GM19452 (cell line): Measurements from ENCODE around the gene ALK.

Source experiments
- ATAC-seq: cut with Tn5 transposase; IDR thresholded peaks from one replicate; pipeline ENCODE4 v1.9.1; 2021; ENCODE audit not compliant: unreplicated experiment

The ALK gene

DNA sequence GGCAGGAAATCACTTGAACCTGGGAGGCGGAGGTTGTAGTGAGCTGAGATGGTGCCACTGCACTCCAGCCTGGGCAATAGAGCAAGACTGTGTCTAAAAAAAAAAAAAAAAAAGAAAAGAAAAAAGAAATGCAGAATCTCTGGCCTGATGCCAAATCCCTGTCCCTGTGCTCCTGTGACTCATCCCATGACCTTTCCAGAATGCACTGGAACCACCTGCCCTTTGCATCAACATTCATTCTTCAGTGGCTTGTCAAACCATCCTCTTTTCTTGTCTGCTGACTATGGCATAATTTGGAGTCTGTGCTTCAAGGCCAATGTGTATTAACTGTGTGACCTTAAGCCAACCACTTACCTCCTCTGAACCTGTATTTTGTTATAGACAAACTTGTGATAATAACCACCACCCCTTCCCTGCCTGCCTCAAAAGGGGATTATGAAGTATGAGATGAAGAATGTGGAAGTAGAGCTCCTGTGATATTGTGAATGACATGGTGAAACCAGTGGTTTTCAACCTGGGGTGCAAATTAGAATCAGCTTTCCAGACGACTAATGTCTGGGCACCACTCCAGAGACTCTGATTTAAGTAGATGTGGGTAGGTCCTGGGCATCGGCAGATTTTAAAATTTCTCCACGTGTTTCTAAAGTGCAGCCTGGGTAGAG, 616.9 kb downstream of the ALK start:
- no peak for ATAC-seq

DNA sequence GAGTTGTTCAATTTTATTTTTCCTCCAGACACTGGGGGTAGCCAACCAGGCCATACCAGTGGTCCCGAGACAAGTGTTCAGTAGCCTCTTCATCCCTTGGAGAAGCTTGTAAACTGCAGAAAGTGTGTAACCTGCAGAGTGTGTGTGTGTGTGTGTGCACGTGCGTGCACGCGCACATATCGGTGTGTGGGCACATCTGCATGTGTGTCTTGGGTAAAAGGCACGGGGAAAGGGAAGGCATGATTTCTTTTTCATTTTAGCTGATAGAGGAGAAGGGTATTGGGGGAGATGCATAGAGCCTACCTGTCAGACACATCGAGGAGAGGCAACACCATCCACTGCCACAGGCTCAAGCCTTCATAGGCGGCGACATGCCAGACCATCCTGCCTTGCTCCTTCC, 624.8 kb downstream of the ALK start:
- ATAC-seq, result no peak

DNA sequence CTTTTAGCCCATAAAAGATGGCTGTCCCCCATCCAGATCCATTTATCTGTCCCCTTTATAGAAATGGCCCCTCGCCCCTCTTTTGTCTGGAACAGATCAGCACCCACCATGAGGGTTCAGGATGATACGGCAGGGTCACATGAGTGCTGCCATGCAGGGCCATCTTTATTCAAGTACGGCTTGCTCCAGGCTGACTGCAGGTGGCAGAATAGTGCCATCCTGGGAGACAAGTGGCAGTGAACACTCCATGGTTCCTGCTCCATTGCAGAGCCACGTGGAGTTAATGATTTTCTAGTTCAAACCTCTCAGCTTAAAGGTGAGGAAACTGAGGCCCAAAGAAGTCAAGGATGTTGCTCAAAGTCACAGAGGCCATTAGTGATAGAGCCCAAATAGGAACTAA, 625.5 kb downstream of the ALK start:
- ATAC-seq, result no peak

DNA sequence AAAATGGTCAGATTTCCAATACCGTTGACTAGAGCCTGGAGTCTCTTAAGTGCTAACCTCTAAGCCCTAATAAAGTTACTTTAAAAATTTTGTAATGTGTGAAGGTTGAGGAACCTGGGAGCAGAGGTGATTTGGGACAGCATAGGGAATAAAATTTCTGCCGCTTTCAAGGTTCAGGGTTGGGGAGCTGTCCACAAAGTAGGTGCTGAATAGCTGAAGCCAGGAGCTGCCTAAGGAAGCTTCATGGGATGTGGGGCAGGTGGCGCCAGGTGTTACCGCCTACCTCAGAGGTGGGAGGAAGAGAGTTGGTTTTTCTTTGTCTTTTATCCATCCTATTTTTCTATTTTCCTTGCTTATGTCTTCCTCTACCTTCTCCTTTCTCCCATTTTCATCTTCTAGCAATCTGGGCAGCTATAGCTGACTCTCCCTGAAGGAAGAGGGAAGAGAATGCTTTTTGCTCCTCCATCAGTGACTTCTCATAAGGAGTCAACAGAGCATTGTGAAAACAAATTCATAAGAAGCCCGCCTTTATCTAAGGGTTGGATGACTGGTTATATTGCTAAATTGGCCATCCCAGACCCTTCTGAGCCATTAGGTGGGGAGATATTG, 627.5 kb downstream of the ALK start:
- ATAC-seq, result no peak

DNA sequence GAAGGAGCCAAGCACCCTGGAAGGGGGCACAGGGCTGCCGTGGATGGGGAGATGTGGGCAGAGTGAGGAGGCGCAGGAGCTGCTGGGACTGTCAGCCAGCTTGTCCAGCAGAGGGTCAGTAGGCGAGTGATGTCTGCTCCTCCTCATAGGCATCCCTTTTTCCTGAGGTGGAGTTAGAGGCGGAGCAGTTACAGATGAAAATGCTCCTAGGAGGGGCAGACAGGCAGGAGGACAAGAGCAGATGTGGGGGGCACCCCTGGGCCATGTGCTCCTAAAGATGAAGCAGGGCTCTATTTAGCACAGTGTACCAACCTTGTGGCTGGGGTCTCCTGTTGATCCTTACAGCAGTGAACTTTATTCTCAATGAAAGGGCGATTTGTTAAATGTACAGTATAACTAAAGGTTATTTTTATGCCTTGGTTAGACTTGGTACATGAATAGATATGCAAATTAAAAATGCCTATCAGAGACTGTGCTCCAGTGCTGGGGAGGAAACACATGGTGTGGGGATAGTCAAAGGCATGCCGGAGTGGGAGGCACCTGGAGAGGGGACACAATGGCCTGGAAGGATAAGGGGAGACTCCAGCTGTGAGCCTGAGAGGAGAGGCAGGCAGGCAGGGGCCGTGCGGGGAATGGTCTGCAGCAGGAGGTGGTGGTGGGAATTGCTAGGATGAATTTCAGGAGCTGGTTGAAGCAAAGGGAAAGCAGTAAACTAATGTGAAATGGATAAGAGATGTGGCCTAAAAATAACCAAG, 630.9 kb downstream of the ALK start:
- no peak for ATAC-seq

DNA sequence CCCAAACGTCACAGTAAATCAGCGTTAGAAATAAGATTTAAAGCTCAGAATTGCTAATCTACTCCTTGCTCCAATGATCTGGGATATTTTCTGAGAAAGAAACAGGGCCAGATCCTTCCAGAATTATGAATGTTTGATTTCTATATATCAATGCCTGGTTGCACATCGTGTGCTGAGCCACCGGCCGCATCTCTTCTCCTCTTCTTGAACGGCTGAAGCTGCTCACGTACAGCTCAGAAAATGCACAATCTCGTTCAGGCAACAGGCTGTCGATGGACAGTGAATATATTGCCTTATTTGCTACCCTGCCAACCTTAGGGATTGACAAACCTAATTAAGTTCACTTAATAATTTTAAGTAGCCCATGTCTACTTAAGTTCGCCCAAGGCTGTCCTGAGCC, 636.7 kb downstream of the ALK start:
- ATAC-seq, result no peak

DNA sequence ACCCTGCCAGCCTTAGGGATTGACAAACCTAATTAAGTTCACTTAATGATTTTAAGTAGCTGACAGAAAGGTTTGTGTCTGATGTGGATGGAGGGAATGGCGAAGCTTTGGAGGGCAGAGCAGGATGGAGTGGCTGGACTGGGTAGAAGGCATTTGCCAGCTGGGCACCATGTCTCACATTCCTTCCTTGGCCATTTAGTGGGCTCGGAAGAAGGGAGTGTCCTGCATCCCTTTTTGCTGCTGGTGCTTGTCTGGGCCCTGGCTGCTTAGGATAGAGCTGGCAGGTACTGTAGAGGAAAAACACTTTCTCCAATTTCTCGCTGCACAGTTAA, 639.5 kb downstream of the ALK start:
- ATAC-seq, result no peak

DNA sequence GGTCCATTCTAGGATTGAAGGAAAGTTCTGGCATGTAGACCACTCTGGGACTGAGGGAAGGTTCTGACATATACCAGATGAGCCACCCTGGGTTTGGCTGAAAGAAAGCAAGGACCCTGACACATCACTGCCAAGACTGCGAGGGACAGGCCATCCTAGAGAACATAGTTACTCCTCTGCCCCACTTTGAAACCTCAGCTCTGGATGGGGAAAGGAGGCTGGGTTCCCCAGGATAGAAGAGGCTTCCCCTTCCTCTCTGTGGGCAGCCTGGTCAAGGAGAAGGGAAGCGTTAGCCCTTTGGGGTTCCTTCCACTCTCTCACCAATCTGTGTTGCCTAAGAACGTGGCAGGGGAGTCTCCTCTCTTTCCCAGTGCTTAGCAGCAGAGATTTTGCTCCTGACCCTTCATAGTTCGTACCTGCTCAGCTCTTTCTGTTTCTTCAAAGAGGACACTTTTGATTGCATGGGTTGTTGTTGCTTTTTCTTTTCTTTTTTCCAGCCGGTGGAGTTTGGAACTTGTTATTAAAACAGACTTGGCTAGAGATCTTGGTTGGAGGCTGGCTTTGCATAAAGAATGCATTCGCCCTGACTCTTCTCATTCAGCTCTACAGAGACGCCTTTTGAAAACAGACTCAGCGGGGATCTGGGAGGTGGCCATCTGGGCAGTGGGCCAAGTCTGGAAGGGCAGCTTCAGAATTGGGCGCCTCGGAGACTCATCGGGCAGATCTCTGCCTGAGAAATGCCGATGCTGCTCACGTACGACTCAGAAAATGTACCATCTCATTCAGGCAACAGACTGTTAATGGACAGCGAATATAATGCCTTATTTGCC, 640.1 kb downstream of the ALK start:
- ATAC-seq, result no peak

DNA sequence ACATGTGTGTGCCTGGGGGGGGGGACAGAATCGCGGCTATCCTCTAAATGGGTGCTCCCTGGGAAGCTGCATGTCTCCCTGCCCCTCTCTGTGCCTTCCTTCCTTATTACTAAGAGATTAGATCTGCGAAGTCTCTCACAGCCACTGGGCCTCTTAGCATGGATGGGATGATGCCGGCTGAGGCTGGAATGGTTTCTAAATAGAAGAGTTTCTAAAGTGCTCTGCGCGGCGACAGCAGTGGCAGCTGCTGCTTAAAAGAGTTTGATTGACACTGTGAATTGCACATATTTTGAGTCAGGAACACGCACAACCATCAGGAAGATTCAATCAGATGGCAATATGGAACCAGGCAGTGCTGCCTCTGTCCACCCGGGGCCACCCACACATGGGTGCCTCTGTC, 642.4 kb downstream of the ALK start:
- no peak for ATAC-seq

DNA sequence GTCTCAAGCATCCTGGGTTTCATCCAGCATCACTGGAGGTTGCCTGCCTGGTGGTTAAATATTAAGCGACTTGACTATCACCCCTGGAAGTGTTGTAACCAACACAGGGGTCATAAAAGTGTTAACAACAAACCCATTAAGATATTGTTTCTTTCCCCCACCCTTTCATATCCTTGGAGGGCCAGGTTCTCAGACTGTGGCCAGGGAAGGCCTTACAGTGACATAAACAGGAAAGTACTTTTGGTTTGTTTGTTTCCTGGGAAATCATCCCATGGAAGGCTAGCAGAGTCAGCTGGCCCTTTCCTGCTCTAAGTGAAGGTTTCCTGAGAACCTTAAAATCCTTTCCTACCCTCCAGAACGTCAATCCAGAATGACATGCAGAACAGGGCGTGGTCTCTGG, 645.2 kb downstream of the ALK start:
- ATAC-seq, result no peak

DNA sequence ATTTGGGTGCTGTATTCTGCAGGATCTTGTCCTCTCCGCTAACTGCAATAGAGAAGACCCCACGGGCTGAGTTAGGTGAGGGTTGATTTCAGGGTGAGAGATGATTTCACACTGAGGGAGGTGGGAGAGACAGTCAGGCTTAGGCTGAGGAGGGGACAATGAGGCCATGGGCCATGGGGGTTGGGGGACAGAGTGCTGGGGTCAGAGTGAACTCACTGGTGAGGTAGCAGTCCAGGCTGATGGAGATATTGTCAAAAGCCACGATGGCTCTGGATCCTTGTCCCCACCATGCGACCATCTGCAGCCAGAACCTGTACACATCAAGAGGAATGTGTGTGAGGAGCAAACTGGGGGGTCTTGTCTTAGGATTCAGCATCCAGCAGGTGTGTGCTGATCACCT, 646.2 kb downstream of the ALK start:
- no peak for ATAC-seq

DNA sequence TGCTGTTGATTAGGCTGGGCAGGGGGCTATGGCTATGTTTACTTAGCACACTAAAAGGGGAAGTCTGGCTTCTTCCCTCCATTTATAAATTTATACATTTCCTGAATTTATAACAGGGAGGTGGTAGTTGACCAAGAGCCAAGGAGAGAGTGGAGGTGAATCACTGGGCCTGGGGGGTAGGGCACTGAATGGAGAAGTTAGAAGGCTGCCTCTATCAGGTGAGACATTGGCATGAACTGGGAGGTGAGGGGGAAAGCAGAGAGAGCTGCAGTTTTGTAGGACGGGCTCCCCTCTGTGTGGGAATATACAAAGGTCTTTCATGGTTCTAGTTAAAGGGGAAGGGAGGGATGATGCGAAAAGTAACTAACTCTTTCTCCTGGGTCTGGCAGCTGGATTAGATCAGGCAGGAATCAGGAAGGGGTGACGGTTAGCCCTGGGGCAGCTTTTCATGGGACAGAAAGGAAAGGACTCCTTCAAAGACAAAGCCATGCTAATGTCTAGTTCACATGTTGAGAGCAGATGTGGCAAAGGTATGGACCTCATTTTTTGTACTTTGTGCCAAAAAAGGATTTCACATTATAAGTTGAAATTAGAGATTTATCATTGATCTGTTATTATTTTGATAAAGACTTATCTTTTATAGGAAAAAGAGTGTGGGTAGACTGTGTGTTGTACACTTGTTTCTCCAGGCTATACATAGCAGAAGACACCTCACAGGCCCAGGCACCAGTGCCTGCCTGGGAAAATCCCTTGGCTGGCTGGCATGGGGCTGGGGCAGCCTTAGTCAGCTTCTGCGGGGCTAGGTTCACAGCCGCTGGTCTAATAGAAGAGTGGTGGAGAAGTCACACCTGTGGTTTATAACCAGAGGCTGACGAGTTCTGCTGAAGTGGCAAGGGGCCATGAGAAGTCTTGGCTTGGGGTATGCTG, 647.4 kb downstream of the ALK start:
- no peak for ATAC-seq

DNA sequence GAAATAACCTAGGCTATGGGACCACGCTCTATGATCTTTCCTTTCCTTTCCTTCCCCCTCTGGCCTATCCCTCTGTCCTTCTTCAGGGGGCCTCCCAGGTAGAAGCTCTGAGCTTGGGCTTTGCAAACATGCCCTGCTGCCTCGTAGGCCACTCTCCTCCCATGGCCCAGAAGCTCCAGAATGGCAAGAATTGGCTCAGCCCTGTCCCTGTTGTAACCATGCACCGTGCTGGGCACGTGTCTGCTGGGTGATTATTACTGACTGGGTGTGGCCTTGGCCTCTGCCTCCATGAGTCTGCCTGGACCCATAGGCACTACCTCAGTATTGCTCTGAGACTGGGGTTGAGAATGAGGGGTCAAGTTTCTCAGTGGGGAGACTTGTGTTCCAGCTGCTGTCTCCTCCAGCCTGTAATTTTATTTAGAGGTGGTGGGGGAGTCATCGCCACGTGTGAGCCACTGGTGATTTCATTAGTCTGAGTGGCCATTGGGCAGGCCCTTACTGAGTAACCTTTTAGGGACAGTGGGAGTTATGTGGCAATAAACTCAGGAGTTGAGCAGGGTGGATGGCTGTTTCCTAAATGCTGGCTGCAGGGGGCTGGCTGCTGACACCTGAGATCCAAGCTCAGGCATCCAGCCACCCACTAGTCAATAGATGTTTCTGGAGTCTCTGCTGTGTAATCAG, 648.2 kb downstream of the ALK start:
- ATAC-seq, result no peak

DNA sequence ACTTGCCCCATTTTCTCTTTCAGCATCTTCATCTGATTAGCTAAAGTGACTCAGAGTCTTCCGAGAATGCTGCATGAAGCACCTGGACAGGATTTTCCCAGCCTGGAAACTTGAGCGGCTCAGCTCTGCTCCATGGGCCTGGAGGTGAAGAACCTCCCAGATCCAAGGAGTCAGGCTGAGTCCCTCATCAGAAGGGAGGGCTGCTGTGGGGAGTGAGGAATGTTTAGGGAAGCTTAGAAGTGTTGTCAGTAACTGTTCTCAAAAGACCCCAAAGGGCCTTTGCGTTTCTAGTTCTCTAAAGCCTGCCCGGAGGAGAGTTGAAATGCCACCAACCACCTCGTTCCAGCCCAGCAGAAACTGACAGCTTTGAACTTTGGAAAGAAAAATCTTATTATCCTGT, 649.1 kb downstream of the ALK start:
- no peak for ATAC-seq

DNA sequence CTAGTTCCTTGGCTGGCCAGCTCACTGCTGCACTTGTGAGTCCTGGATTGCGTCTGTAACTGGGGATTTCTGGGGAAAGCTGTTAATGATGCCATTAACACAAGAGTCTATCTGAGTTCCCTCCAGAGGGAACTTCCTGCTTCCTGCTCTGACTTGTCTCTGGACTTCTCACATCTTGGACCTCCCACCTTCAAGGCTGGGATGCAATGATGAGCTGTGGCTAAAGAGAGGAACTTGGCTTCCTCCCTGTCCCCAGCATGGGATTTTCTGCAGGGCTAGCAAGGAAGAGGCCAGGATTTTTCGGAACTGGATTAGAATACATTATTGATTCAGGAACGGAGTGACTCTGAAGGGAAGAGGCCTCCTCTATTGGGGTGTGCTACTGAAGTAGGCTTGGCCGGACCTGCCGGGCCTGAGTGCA, 650.7 kb downstream of the ALK start:
- no peak for ATAC-seq

DNA sequence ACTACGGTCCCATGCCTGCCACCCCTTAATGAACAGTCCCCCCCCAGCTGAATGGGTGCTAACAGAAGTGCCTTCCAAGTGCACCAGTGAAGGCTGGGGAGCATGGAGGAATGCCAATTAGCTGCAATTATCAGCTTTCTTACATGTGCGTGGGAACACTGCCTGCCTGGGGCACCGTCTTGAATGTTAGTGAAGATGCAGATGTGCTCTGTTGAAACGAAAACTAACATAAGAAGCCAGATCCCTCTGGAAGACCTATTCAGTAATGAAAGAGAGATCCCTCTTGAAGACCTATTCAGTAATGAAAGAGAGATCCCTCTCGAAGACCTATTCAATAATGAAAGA, 651.6 kb downstream of the ALK start:
- no peak for ATAC-seq

DNA sequence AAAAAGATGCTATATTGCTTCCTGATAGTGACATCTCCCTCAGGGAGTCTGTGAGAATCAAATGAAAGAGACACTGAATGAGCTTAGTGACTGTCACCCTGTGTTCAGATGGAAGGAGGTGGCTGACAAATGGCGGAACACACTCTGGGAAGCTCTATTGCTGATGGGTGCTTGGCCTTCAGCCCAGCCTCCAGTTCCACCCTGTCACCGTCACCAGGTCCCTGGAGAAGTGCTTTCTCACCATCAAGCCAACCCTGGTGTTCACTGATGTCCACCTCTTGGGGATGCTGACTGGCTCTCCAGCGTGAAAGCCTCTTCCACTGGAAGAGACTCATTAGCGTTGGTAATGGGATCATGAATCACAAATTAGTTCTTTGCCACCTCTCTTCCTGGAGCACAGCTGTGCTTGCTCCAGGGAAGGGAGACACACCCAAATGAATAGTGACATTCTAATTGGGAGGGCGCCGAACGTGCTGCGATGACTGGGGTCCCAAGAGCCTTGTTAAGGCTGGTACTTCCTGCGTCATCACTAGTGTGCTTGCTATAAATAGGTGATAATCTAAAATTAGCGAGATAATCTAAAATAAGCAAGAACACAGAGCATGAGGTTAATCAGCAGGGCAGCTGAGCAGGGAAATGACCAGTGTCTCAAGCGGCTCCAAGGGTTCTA, 652.2 kb downstream of the ALK start:
- no peak for ATAC-seq

DNA sequence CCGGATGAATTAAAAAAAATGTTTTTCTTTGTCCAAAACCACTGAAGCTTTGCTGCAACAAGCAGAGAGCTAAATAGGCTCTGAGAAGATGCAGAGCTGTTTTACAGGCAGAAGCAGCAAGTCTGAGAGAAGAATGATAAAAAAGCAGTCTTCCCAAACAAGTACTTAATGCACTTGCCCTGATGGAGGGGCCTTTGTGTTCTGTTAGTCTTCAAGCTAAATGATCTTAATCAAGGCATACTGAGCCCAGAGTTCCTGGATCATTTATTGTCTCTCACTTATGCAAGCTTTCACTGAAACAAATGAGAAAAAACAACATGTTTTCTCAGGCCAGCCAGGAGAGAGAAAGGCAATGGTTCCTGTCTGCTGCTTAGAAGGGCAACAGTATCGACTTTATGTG, 653.7 kb downstream of the ALK start:
- ATAC-seq, result no peak

DNA sequence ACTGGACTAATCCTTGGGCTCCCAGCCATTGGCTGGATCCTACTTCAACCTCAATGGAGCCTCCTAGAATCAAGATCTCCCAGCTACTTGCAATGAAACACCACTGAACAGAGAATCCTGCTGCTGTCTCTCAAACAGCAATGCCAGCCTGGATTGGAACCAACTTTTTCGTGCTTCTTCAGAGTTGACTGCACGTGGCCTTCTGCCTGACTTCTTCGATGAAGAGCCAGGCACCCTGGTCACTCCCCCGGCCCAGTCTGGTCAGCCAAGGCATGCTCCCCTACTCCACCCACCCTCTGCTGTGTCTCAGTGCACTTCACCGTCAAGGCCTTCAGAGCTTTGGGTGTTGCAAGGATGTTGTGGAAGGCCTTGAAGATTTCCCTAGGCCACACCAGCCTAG, 657.5 kb downstream of the ALK start:
- no peak for ATAC-seq
